COLO668 (cell line): ENCODE data around the gene PLXNA2.

Source experiments
- DNase-seq: peaks from one replicate; lab custom pipeline; 2025; ENCODE audit not compliant: unreplicated experiment; lab: John Stamatoyannopoulos, UW

The PLXNA2 gene

DNA sequence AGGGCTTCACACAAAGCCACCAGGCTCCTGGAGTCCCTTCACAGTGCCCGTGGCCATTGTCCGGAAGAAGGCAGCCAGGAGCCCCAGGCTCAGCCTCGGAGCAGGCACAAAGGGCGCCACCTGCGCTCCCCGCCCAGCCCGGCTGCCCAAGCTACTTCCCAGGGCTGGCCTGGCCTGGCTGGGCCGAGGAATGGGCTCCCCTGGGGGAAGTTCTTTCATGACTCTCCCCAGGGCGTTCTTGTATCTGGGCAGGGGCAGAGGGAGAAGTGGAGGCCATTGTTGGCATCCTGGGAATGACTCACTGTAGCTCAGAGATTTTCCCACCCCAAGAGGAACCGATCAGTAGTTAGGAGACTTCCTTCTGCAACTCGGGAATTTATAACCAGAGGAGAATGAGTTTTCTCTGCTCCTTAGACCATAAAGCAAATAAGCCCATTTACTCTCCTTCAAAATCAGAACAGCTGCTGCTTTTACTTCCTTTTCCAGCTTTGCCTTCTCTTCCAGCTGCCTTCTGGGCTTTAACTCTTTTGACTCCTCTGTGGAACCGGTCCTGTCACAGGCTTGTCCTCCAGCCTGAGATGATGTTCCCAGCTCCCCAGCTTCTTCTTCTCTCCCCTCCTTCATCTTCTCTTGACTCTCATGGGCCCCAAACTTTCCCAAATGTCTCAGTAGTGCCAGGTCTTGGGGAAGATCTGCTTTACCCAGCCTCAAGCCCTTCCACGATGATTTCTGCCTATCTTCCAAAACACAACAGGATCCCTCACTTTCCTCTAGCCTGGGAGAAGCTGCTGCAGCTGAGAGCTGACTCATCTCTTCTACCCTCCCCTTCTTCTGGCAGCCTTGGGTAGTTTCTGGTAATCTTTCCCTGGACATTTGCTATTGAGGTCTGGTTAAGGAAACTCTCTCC lies 214.6 kb downstream of the PLXNA2 start:
- no peak for DNase-seq

DNA sequence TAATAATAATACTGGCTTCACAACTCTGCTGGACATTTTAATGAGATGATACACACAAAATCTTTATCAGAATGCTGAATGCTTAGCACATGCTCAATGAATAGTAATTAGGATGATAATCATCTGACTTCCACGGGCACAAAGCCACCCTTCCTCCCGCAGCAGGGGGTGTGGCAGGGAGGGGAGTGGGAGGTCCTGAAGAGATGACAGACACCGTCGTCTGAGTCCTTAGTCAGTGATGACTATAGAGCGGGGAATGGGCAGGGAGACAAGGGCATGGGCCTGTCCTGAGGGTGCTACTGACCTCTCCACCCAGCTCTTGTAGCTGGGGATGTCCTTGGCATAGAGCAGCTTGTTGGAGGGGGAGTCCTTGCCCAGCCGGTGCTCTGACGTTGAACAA lies 215.7 kb downstream of the PLXNA2 start:
- no peak for DNase-seq

DNA sequence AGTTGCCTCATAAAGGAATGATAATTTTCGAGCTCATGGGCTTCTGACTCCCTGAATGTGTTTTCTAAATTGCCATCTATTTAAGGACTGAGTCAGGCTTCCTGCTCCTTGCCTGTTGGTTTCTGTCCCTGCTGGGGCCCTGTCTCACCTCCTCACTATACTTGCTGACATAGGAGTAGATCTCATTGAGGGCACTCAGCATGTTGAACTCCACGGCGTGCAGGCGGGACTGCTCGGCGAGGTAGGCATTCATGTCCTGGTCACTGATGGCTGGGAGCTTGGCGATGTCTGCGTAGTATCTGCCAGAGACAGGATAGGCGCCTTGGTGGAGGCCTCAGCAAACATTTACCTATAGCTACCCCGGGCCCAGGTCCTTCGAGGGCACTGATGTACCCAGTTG lies 216.3 kb downstream of the PLXNA2 start:
- DNase-seq, result no peak

DNA sequence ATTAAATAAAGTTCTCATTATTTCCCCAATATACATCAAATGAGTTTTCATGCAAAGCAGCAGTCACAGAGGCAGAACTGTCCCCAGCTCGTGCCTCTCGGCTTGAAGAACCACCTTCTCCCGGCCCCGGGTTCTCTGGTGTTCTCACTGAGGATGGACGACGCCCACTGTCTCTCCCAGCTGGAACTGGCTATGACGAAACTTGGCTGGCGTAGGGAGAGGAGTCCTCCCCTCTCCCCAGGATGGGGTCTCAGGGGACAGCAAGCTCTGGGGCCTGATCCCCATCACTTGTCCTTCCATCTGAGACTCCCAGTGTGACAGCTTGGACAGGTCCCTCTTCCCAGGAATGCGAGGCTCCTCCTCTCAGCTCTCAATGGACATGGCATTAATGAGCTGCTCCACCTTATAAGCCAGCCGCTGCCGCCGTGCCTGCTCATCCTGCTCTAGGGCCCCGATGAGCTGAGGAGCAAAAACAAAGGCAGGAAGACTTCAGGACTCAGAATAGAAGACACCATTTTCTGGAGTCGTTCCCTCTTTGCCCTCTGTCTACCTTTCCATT lies 217.2 kb downstream of the PLXNA2 start:
- DNase-seq, result no peak

DNA sequence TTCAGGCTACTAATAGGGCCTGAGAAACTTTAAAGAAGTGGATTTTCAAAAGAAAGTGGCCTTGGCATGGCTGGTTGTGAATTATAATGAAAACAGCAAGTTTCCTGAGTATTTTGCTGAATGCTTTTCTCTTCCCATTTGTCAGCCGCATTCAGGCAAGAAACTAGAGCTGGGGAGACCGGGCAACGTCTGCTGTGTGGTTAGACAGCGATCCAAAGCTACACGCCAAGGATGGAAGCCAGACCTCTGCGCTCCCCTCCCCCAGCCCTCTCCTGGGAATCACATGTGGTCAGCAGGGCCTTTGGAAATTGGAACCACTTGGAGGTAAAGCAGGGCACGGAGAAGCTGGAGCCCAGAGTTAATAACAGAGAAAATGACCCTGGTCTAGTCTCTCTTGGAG lies 219.2 kb downstream of the PLXNA2 start:
- DNase-seq, result no peak

DNA sequence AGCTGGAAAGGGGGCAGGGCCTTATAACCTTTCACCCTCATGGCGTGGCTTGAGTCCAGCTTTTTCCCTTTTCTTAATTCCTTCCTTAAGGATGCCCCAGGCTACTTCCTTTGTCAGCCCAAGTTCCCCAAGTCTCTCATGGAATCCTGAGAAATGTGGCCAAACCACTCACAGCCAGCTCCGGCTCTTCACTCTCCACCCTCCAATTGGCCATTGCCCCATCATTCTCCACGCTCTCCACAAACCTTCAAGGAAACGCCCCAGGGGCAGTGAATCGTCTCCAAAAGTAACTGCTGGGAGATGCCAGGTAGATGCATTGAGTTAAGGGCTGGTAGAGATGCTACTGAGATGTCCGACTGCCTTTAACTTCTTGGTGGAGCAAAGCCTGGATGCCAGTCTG lies 219.8 kb downstream of the PLXNA2 start:
- no peak for DNase-seq

DNA sequence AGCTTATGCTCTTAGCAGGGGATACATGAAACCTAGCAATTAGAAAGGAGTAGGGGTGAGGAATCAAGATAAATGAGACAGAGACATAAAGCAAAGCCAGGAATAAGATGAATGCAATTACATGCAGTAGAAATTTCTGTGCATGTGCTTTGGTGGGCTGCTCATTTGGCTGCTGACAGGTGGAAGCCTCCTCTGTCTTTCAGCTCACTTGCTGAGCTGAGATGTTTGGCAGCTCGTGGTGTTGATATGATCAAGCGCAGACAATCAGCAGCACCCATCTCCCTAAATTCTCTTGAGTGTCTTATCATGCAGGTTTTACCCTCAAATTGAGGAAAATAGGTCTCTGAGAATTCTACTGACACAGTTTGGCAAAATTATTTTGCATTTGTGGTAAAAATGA lies 224.9 kb downstream of the PLXNA2 start:
- DNase-seq, result no peak

DNA sequence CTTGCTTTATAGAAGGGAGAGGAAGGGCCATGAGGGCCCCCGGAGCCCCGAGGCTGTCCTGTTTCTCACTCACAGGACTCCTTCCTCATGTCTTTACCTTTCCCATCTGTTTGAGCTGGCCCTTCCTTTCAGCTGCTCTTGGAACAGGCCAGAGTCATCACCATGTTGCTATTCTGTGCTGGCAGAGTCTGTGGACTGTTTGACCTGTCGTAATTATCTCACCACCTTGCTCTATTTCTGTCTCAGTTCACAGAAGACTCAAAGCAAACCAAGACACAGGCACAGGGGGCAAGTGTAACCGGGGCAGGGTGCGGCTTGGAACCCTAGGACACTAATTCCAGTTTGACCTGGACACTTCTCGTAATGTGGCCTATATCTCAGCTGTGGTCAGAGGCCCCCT lies 228.9 kb downstream of the PLXNA2 start:
- DNase-seq, result no peak

DNA sequence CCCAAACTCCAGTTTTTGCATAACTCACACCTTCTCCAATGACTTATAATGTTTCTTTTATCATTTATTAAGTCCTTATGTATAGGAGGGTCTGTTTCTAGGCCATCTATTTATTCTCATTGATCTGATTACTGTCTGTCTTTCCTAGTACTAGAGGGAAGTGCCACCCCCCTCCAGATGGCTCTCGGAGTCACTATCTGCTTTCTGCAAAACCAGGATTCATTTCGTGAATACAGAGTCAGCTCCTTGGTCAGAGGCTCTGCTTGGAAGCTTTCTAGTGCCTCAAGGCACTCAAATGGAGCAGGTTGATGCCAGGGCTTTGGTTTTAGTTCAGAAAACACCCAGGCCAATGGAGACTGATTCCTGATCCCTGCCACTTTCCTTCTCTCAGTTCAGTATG lies 231.0 kb downstream of the PLXNA2 start:
- no peak for DNase-seq

DNA sequence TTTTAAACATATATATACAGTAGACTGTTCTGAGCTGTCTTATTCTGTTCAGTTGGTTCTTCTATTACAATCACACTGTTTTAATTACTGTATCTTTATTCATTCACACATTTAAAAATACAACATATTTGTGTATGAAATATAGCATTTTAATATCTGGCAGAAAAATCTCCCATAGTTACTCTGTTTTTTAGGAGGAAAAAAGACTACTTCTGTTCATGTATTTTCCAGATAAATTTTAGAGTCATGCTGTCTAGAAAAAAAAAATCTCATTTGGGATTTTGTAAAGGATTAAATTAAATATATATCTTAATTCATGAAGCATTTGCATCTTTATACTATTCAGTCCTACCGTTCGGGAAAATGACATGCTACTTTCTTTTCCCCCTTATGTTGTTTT lies 231.5 kb downstream of the PLXNA2 start:
- DNase-seq, result no peak

DNA sequence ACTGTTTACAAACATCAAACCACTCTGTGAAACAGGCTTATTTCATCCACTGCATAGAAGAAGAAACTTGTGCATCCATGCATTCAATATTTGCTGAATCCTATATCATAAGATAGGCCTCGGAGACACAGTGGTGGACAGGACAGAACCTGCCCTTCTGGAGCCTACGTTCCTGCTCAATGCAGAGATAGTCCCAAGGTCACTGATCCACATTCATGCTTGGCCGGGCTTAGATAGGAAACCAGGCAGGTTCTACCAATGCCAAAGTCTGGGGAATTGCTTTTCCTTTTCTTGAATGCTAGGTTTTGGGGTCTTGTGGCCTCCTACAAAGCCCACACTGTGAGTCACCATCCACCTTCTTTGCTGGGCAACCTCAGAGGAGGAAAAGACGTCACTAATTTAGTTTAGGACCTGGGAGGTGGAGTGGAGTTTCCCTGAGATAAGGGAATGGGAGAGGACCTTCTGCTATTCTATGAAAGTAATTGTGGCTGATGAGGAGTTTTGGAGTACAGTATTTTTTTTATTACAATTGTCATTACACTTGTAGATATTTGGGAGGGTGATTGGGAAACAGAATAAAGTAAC lies 233.6 kb downstream of the PLXNA2 start:
- DNase-seq, result no peak

DNA sequence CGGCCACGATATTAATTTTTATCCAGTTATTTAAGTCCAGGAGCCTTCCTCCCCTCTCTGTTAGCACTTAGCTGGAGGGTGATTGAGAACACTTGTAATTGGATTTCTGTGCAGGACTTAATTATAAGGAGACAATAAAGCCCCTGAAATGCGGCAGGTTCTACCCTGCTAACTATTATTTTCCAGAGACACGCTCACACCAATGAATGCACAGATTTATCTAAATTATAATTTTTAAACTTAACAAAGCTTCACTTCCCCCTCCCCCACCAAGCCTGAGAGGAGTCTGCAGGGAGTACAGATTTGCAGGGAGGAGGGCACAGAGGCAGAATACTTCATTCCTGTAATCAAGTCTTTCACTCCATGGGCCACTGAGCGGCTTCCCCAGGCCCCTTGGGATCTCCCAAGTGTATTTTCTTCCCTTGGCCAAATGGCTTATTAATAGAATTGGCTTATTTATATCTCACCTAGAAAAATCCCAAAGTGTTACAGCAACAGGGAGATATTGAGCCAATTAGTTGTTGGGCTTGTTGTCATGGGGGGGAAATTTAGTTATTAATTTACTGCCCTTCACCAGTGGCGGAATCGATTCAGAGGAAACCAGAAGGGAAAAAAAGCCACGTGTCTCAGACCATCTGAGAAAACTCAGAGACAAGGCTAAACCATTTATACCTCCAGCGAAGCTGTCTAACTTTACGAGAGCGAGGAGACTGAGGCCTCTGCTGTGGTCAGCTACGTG lies 234.3 kb downstream of the PLXNA2 start:
- DNase-seq, result no peak

DNA sequence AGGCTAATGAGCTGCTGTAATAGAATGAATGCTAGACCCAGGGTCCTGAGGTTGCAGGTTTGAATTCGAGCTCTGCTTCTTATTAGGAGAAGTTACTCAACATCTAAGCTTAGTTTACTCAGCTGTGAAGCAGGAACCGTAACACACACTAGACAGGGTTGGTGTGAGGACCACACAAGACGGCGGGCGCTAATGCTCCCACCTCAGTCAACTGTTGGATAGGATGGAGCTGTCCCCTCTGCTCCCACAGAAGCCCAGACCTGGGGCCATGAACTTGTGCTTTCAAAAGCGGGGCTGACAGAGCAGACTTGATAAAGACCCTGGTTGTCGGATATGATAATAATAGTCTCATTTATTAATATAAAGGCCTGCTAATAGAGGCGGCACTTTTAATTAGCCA lies 234.9 kb downstream of the PLXNA2 start:
- no peak for DNase-seq

DNA sequence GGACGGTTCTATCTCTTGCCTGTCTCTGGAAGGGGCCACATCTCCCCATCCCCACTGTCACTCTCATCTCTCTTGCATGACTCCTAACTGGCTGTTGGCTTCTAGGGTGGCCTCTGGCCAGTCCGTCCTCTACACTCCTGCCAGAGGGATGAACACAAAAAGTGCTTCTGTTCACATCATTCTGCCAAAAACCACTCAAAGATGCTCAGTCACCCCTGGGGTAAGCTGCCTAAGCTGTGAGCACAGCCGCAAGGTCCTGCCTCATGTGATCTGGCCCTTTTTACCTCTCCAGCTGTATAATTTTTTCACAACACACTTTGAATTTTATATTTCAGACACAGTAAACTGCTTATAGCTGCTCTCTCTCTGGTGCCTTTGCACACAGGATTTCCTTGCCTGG lies 235.7 kb downstream of the PLXNA2 start:
- no peak for DNase-seq

DNA sequence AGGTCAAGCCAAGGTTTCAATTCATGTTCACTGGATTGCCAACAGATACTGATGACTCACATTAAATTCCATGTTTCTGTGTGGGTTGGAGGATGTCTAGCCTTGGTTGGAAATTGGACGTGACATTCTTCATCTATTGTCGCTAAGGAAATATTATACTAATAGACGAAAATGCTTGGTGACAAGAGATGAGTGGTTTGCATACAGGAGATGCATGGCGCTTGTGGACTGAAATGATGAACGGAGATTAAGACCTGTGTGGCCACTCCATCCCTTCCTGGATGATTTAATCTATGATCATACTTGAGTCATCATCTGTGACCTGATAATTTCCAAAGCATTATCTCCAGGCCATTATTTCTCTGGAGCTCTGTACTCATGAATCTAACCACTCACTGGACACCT lies 236.2 kb downstream of the PLXNA2 start:
- no peak for DNase-seq

DNA sequence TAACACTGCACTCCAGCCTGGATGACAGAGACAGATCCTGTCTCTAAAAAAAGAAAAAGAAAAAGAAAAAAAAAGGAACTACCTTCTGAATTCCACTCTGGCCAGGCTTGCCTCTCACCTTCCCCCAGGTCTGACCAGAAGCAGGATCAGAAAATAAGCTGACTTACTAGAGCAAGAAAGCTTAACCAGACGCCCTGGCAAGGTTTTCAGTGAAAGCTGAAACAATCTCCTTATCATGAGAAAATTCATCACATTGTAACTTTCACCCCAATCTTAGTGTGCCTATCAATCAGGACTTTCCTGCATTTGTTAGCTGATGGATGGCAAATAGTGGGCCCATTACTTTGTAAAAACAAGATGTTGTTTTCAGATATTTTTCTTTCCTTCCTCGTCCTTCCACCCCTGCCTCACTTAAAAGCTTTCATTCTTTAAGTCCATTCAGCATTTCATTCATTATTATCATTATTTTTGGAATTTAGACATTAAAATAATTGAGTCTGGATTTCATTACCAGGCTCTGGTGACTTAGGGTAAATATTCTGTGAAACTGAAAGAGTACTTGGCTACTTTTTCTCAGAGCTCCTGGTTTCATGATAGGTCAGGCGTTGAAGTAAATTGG lies 236.8 kb downstream of the PLXNA2 start:
- no peak for DNase-seq

DNA sequence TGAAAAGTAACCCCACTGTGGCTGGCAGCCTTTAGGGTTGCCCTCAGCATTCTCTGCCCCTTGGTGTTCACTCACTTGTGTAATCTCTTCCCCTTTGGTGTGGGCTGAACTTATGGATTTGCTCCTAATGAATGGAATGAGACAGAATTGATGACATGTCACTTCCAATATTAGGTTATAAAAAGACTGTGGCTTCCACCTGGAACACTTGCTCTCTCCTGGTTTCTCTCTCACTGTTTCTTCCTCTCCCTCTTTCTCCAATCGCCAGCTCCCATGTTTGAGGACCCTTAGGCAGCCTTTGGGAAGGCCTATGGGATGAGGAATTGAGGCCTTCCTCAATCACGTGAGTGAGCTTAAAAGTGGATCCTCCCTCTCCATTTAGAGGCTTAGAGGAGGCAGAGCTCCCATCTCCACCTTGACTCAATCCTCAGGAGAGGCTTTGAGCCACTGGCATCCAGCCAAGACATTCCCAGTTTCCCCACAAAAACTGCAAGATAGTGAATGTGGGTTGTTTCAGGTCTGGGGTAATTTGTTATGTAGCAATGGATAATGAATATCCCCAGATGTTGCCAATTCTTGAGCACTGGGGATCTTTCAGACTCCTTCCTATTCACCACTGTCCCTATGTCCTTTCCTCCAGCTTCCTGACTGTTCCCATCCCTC lies 237.8 kb downstream of the PLXNA2 start:
- DNase-seq, result no peak

DNA sequence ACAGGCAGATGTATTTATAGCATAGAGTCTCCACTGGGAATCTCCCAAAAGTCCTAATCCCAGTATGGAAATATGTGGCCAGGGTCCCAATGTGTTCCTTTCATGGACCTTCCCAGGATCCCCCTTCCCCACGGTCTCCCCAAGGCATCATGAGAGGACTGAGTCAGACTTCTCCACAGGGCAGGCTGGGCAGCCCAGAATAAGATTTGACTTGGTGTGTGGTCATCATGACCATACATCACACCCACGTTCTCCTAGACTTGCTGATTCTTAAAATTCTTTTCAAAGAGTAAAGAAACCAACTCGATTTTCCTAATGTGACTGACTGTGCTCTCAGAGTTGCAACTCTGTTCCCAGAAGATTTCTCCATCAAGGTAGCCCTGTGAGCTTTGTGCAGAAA lies 239.3 kb downstream of the PLXNA2 start:
- no peak for DNase-seq

DNA sequence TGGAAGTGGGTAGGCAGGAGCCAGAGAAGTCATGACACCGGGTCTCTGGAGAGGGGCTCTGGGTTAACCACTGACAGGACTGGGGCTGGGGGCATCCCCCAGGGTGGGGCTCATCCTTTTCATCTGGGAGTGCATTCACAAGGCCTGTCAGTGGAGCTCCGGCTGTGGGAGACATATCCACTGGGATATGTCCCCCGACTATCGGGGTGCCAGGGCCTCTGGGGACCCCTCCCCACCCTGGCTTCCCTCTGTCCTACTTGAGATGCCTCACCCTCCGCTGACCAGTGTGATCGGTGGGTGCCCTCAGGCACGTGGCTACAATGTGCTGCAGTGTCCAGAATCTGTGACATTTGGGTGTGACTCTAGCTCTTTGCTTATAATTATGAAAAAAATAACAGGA lies 240.9 kb downstream of the PLXNA2 start:
- DNase-seq, result no peak

DNA sequence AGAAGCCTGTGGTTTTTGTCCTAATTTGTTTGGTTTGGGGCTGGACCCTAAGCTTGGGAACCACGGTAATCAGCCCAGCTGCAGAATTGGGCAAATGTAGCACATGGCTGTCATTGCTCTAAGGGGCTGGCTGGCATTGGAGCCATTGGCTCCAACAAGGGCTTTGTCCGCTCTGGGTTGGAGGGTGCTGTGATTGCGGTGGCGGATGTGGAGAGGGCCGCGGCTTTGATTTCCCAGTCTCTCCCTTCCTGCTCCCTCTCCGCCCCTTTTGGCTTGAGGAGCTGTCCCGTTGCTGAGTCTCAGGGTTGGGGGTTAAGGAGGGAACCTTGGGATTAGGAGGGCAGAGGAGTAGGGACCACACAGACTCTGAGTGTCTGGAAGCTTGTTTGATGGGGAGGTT lies 241.5 kb downstream of the PLXNA2 start:
- DNase-seq, result no peak

DNA sequence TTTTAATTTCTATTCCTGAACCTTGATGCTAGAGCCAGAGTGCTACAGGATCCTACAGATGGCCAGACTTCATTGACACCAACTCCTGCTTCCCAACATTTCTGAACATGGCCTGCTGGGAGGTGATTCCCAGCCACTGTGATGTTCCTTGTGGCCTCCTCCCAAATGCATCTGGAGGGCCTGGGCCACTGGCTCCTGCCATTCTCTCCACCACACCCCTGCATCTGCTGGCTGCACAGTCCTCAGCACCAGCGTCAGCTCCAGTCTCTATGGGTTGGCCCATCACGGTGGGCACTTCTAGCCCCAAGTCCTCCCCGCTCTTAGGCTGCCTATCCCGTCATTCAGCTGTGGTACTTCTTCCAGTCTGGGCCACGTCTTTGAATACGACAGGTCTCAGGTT lies 242.1 kb downstream of the PLXNA2 start:
- DNase-seq, result no peak
